GM19025 (cell line): Measurements from ENCODE around the gene SOX15.
A peak's percentile ranks its signal among the peaks of the same experiment; 100 is the strongest.
"Not testable (repeated sequence)": the region's sequence is repeated elsewhere in the genome, so short reads cannot be mapped to it uniquely, and the experiment has no call there.

ENCODE experiments used
- ATAC-seq: cut with Tn5 transposase; IDR thresholded peaks from one replicate; pipeline ENCODE4 v1.9.1; 2021; ENCODE audit warnings: mild to moderate bottlenecking, low read depth, moderate library complexity; ENCODE audit not compliant: unreplicated experiment

The SOX15 gene

GRCh38 chr17:7611635-7612293 is 21.9 kb upstream of the SOX15 start:
- ATAC-seq = no peak

GRCh38 chr17:7610641-7611040 is 20.7 kb upstream of the SOX15 start:
- no peak for ATAC-seq

GRCh38 chr17:7606280-7606679 is 16.4 kb upstream of the SOX15 start:
- ATAC-seq = no peak

- ATAC-seq = not testable (repeated sequence)
These were observed 7.7 kb upstream of the SOX15 start for GRCh38 chr17:7597561-7597960.

GRCh38 chr17:7593296-7593695 is 3.4 kb upstream of the SOX15 start:
- no peak for ATAC-seq

- ATAC-seq = no peak
These were observed 2.6 kb upstream of the SOX15 start for GRCh38 chr17:7592422-7593021.

GRCh38 chr17:7591596-7591995 is 1.7 kb upstream of the SOX15 start:
- ATAC-seq = no peak

- ATAC-seq = no peak
These were observed 849 bp upstream of the SOX15 start for GRCh38 chr17:7590743-7591142.

- no peak for ATAC-seq
These were observed 558 bp downstream of the SOX15 start for GRCh38 chr17:7589204-7589868.

GRCh38 chr17:7588553-7589203 is 1.2 kb downstream of the SOX15 start:
- ATAC-seq = no peak

GRCh38 chr17:7587420-7588151 is 2.3 kb downstream of the SOX15 start:
- ATAC-seq = no peak

GRCh38 chr17:7586673-7587419 is 3.0 kb downstream of the SOX15 start:
- ATAC-seq = no peak

- peak; percentile 70 for ATAC-seq
These were observed 6.4 kb downstream of the SOX15 start, which contains the start of gene MPDU1 for GRCh38 chr17:7583253-7584109. Gene MPDU1 (plus strand): TSS chr17:7583852. CDS start chr17:7583863, 11 bp downstream.

GRCh38 chr17:7582396-7583252 is 7.3 kb downstream of the SOX15 start:
- ATAC-seq = no peak

GRCh38 chr17:7580604-7581575 is 9.0 kb downstream of the SOX15 start:
- ATAC-seq = no peak

- no peak for ATAC-seq
These were observed 9.9 kb downstream of the SOX15 start for GRCh38 chr17:7579834-7580603.
